Subcutaneous abdominal adipose tissue (tissue), 5 donors: Measurements from ENCODE around the gene SDCBP2.

Experiments used
- H3K27ac ChIP-seq: one replicate; pipeline ENCODE4 v1.7.0; 2013; ENCODE audit warnings: low read depth, mild to moderate bottlenecking, inconsistent platforms, low read length, moderate library complexity
- H3K27me3 ChIP-seq, 5 donors: one replicate each; pipeline ENCODE4 v1.7.0; 2013; ENCODE audit warnings: low read length in 5 of 5, inconsistent platforms in 1 of 5; ENCODE audit not compliant: control insufficient read depth in 5 of 5, insufficient read depth in 4 of 5
- H3K36me3 ChIP-seq, 5 donors: one replicate each; pipeline ENCODE4 v1.7.0; 2013; ENCODE audit warnings: low read length in 5 of 5; ENCODE audit not compliant: control insufficient read depth in 5 of 5, insufficient read depth in 5 of 5
- H3K4me1 ChIP-seq, 5 donors: one replicate each; pipeline ENCODE4 v1.7.0; 2013; ENCODE audit warnings: low read length in 5 of 5, mild to moderate bottlenecking in 3 of 5, moderate library complexity in 1 of 5; ENCODE audit not compliant: control insufficient read depth in 5 of 5, insufficient read depth in 5 of 5
- H3K4me3 ChIP-seq, 5 donors: one replicate each; pipeline ENCODE4 v1.7.0; 2013; ENCODE audit warnings: low read length in 5 of 5, low read depth in 1 of 5
- H3K9ac ChIP-seq, 5 donors: one replicate each; pipeline ENCODE4 v1.7.0; 2013; ENCODE audit warnings: low read length in 5 of 5, mild to moderate bottlenecking in 4 of 5, moderate library complexity in 3 of 5
- H3K9me3 ChIP-seq, 5 donors: one replicate each; pipeline ENCODE4 v1.7.0; 2013; ENCODE audit warnings: low read length in 5 of 5; ENCODE audit not compliant: control insufficient read depth in 5 of 5
- donor health status: healthy.
- donor health status: healthy.
- donor health status: healthy.
- donor health status: healthy.
- donor health status: healthy.

Gene SDCBP2

DNA sequence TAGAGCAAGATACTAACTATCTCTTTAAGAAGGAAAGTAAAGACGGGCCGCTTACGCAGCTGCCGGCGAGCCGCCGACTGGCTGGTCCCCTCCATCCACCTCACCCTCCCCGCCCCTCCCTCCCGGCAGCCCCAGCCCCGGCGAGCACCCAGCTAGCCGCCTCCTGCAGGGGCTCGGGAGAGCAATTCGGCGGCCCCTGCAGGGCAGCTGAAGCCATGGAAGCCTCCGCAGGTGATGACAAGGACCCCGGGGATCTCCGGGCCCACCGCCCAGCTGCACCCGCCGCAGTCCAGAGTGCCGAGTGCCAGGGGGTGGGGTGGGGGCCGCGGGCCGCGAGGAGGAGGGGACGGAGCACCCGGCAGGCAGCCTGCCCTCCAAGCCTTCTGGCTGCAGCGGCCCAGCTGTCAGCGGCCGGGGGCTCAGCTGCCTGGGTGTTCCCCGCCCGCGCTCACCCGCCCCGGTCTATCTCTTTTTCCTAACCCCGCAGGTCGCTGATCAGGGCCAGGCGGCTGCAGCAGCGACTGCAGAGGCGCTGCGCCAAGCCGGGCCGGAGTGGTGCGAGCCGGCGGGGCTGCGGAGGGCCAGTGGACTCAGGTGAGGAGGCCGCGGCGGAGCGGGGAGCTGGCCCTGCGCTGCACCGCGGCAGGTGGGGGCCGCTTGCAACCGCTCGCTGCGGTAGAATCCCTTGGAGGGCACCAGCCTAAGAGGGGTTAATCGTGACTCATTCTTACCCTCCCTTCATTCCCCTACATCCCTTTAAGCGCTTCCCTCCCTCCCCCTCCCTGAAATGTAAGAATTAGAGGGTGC lies 62.6 kb downstream of the SDCBP2 start, which contains the start of gene SNPH:
SNPH (plus strand) TSS at position 128 of the 807 bp plus-strand sequence. CDS start 29,946 bp downstream, outside the sequence.
- H3K27ac ChIP-seq: no peak within 1 kb of the TSS
- H3K9me3 ChIP-seq: no peaks in the 10 kb centered on the region
- peaks cover 0 to 2% (median 0%) of the 10 kb centered on the region in 5 donors for H3K27me3 ChIP-seq
- H3K4me3 ChIP-seq: peak within 1 kb of the TSS; percentile 58 to 70 (median 63)
- peaks cover 0 to 16% (median 16%) of the 10 kb centered on the region in 5 donors for H3K4me1 ChIP-seq
- H3K9ac ChIP-seq: peak within 1 kb of the TSS in 4 of 5 donors; percentile 52 to 81 (median 66)
- peaks cover 0 to 3% (median 0%) of the 10 kb centered on the region in 5 donors for H3K36me3 ChIP-seq

- no peak overlapping the region for H3K27ac ChIP-seq
- peaks cover 0 to 2% (median 0%) of the 10 kb centered on the region in 5 donors for H3K36me3 ChIP-seq
- peaks cover 0 to 2% (median 0%) of the 10 kb centered on the region in 5 donors for H3K27me3 ChIP-seq
- no peaks in the 10 kb centered on the region for H3K9me3 ChIP-seq
- H3K9ac ChIP-seq: peak overlapping the region in 4 of 5 donors; percentile 52 to 81 (median 66)
- peak overlapping the region; percentile 58 to 70 (median 63) for H3K4me3 ChIP-seq
- H3K4me1 ChIP-seq: peaks cover 0 to 16% (median 16%) of the 10 kb centered on the region in 5 donors
Observed at GRCh38 chr20:1265916-1266166, 63.1 kb downstream of the SDCBP2 start.

- Histone ChIP-seq H3K36me3 (no peaks in the 10 kb centered on the region), H3K27me3 (peaks cover 0 to 2% (median 0%) of the 10 kb centered on the region in 5 donors), H3K9ac (peak overlapping the region in 4 of 5 donors; percentile 52 to 81 (median 66)), H3K9me3 (no peaks in the 10 kb centered on the region), H3K27ac (no peak overlapping the region), H3K4me3 (peak overlapping the region; percentile 58 to 70 (median 63)), H3K4me1 (peaks cover 0 to 16% (median 16%) of the 10 kb centered on the region in 5 donors)
Observed at GRCh38 chr20:1265226-1265915, 63.6 kb downstream of the SDCBP2 start.

GRCh38 chr20:1264727-1265126 lies 64.2 kb downstream of the SDCBP2 start:
- H3K27ac ChIP-seq: no peak overlapping the region
- H3K4me3 ChIP-seq: no peak overlapping the region
- no peak overlapping the region for H3K9ac ChIP-seq
- H3K4me1 ChIP-seq: peaks cover 0 to 16% (median 16%) of the 10 kb centered on the region in 5 donors
- H3K27me3 ChIP-seq: peaks cover 0 to 2% (median 0%) of the 10 kb centered on the region in 5 donors
- H3K36me3 ChIP-seq: no peaks in the 10 kb centered on the region
- no peaks in the 10 kb centered on the region for H3K9me3 ChIP-seq

DNA sequence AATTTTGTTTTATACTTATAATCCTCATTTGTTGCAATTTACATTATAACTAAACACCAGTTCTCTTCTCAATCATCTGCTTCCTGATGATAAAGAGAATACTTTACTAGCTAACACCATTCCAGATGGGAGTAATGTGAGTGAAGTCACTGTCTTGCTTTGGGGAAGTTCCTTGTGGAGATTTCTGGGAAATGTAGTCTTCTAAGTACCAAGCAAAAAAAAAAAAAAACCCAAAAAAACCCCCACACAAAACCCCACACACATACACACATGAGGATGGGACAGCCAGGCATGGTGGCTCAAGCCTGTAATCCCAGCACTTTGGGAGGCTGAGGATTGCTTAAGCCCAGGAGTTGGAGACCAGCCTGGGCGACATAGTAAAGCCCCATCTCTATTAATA lies 65.1 kb downstream of the SDCBP2 start:
- Histone ChIP-seq H3K4me1 (peaks cover 0 to 16% (median 16%) of the 10 kb centered on the region in 5 donors), H3K27me3 (peaks cover 0 to 2% (median 0%) of the 10 kb centered on the region in 5 donors), H3K4me3 (no peak overlapping the region), H3K36me3 (no peaks in the 10 kb centered on the region), H3K9ac (no peak overlapping the region), H3K9me3 (no peaks in the 10 kb centered on the region), H3K27ac (no peak overlapping the region)
